A549 (cell line): ENCODE data around the gene CENPF. TPM values are rescaled to one million over a fixed set of nuclear protein-coding genes. Genes with fewer than 3 reads are reported as not detected.

Source experiments
- ATAC-seq, 2 experiments: fragments of 200-7000 bp in 1 of 2; fragments of >200 bp in 1 of 2; cut with Nextera tagmentation in 1 of 2; cut with Tn5 transposase in 1 of 2; 3 replicates each; pipeline versions ENCODE4 v1.8.0 to v1.9.1; 2018 to 2020; ENCODE audit warnings: mild to moderate bottlenecking in 1 of 2, moderate library complexity in 1 of 2
- CTCF ChIA-PET: fragments of 300-600 bp; sonication (Branson Sonifier 250); formaldehyde crosslinking; extraction: SDS; loops from one replicate; lab custom pipeline; 2021; ENCODE audit warnings: antibody characterized with exemption, inconsistent platforms; lab: Yijun Ruan, JAX
- POLR2A ChIA-PET: fragments of 350-600 bp; formaldehyde crosslinking; extraction: SDS; loops from one replicate; lab custom pipeline; 2021; ENCODE audit warnings: antibody characterized with exemption, inconsistent platforms; lab: Yijun Ruan, JAX
- DNase-seq, 2 experiments: peaks; one replicate each; pipeline versions ENCODE4 v3.0.0 to v3.0.0-alpha.2; 2011 to 2016; ENCODE audit warnings: low read depth in 1 of 2, low spot score in 1 of 2
- FAIRE-seq: peaks from 2 replicates; lab custom pipeline; 2011; peaks lifted over from hg19 to GRCh38; lab: Jason Lieb, UNC
- H3K27ac ChIP-seq, 2 experiments: fragments of >200 bp; sonication (Bioruptor Twin); formaldehyde crosslinking; 3 replicates each; pipeline ENCODE4 v1.5.1; 2016 to 2017
- H3K4me1 ChIP-seq: fragments of >200 bp; sonication (Bioruptor Twin); formaldehyde crosslinking; 3 replicates; pipeline ENCODE4 v1.6.1; 2016
- H3K4me2 ChIP-seq: fragments of >200 bp; sonication (Bioruptor Twin); formaldehyde crosslinking; 3 replicates; pipeline ENCODE4 v1.6.1; 2016
- H3K4me3 ChIP-seq: fragments of >200 bp; sonication (Bioruptor Twin); formaldehyde crosslinking; 3 replicates; pipeline ENCODE4 v1.5.1; 2016
- H3K9me3 ChIP-seq: fragments of >200 bp; sonication (Bioruptor Twin); formaldehyde crosslinking; 3 replicates; pipeline ENCODE4 v1.6.1; 2016
- CBX8 ChIP-seq: fragments of 200-600 bp; sonication (generic); IDR thresholded peaks from 2 replicates; pipeline ENCODE4 v1.6.1; 2016
- CEBPB ChIP-seq, 2 experiments: fragments of >200 bp in 1 of 2; sonication (Bioruptor Twin) in 1 of 2; formaldehyde crosslinking in 1 of 2; IDR thresholded peaks; 2 replicates each; pipeline ENCODE4 v1.6.1; 2012 to 2016
- CHD2 ChIP-seq: fragments of 150-350 bp; IDR thresholded peaks from 2 replicates; pipeline ENCODE4 v1.6.1; 2014; ENCODE audit warnings: low read length; ENCODE audit not compliant: partially characterized antibody
- CTCF ChIP-seq: fragments of >200 bp; sonication (Bioruptor Twin); formaldehyde crosslinking; IDR thresholded peaks from 3 replicates; pipeline ENCODE4 v1.5.1; 2016
- EHMT2 ChIP-seq: fragments of 200-600 bp; sonication (generic); IDR thresholded peaks from 2 replicates; pipeline ENCODE4 v1.6.1; 2016; ENCODE audit warnings: antibody characterized with exemption, low read depth, mild to moderate bottlenecking, moderate library complexity
- EP300 ChIP-seq, 2 experiments: fragments of >200 bp; sonication (Bioruptor Twin); formaldehyde crosslinking; IDR thresholded peaks; 2 replicates in 1 of 2; 3 replicates in 1 of 2; pipeline ENCODE4 v1.6.1; 2016 to 2017
- ESRRA ChIP-seq: fragments of 150-350 bp; IDR thresholded peaks from 2 replicates; pipeline ENCODE4 v1.6.1; 2014; ENCODE audit warnings: mild to moderate bottlenecking, low read length, borderline replicate concordance
- FOSB ChIP-seq: fragments of 250-450 bp; sonication (Bioruptor Pico); IDR thresholded peaks from 2 replicates; pipeline ENCODE4 v1.5.0; 2020; ENCODE audit warnings: mild to moderate bottlenecking, moderate library complexity
- FOSL2 ChIP-seq, 2 experiments: fragments of 450-650 bp in 1 of 2; fragments of >200 bp in 1 of 2; sonication (Bioruptor Twin) in 1 of 2; formaldehyde crosslinking; IDR thresholded peaks; 2 replicates each; pipeline versions ENCODE4 v1.5.0 to v1.6.1; 2016 to 2020; ENCODE audit warnings: mild to moderate bottlenecking in 1 of 2, moderate library complexity in 1 of 2
- GATA3 ChIP-seq: IDR thresholded peaks from 2 replicates; pipeline ENCODE4 v1.6.1; 2012; ENCODE audit warnings: borderline replicate concordance
- HDAC2 ChIP-seq: fragments of 200-600 bp; sonication (generic); IDR thresholded peaks from 2 replicates; pipeline ENCODE4 v1.6.1; 2016
- HEYL ChIP-seq: fragments of 250-450 bp; sonication (Bioruptor Pico); IDR thresholded peaks from 2 replicates; pipeline ENCODE4 v1.8.0; 2021; ENCODE audit warnings: mild to moderate bottlenecking, moderate library complexity
- HMGXB4 ChIP-seq: fragments of 250-450 bp; sonication (Bioruptor Pico); IDR thresholded peaks from 2 replicates; pipeline ENCODE4 v1.5.0; 2021; ENCODE audit warnings: mild to moderate bottlenecking, moderate library complexity, borderline replicate concordance
- HOXB13 ChIP-seq: fragments of 250-450 bp; sonication (Bioruptor Pico); IDR thresholded peaks from 2 replicates; pipeline ENCODE4 v1.5.0; 2020; ENCODE audit warnings: low read depth, mild to moderate bottlenecking, moderate library complexity
- KDM5A ChIP-seq: fragments of 200-600 bp; sonication (generic); IDR thresholded peaks from 2 replicates; pipeline ENCODE4 v1.6.1; 2016; ENCODE audit warnings: antibody characterized with exemption, mild to moderate bottlenecking
- MAFK ChIP-seq: fragments of 450-650 bp; IDR thresholded peaks from 2 replicates; pipeline ENCODE4 v1.6.1; 2014; ENCODE audit not compliant: partially characterized antibody
- MAX ChIP-seq: IDR thresholded peaks from 2 replicates; pipeline ENCODE4 v1.6.1; 2012
- NPAS2 ChIP-seq: fragments of 250-450 bp; sonication (Bioruptor Pico); IDR thresholded peaks from 2 replicates; pipeline ENCODE4 v1.8.0; 2022; ENCODE audit warnings: mild to moderate bottlenecking, moderate library complexity, borderline replicate concordance
- POLR2A ChIP-seq: IDR thresholded peaks from 2 replicates; pipeline ENCODE4 v1.6.1; 2012; ENCODE audit warnings: mild to moderate bottlenecking, low read length
- RAD21 ChIP-seq, 2 experiments: fragments of >200 bp in 1 of 2; sonication (Bioruptor Twin) in 1 of 2; formaldehyde crosslinking in 1 of 2; IDR thresholded peaks in 1 of 2; conservative IDR thresholded peaks in 1 of 2; 2 replicates in 1 of 2; 3 replicates in 1 of 2; pipeline ENCODE4 v1.6.1; 2012 to 2018; ENCODE audit warnings: inconsistent platforms in 1 of 2
- RCOR1 ChIP-seq: fragments of 150-350 bp; IDR thresholded peaks from 2 replicates; pipeline ENCODE4 v1.6.1; 2014; ENCODE audit warnings: antibody characterized with exemption, low read length, low read depth
- RFX5 ChIP-seq: fragments of 450-650 bp; IDR thresholded peaks from 2 replicates; pipeline ENCODE4 v1.7.1; 2014; ENCODE audit warnings: antibody characterized with exemption, mild to moderate bottlenecking, moderate library complexity
- RNF2 ChIP-seq: fragments of 200-600 bp; sonication (generic); IDR thresholded peaks from 2 replicates; pipeline ENCODE4 v1.6.1; 2016; ENCODE audit warnings: low read depth, mild to moderate bottlenecking, antibody characterized with exemption, moderate library complexity, borderline replicate concordance
- SMC3 ChIP-seq: fragments of >200 bp; sonication (Bioruptor Twin); formaldehyde crosslinking; IDR thresholded peaks from 3 replicates; pipeline ENCODE4 v1.6.1; 2018; ENCODE audit warnings: inconsistent platforms
- TFCP2L1 ChIP-seq: fragments of 250-450 bp; sonication (Bioruptor Pico); IDR thresholded peaks from 2 replicates; pipeline ENCODE4 v1.5.0; 2021; ENCODE audit warnings: mild to moderate bottlenecking
- USF2 ChIP-seq: fragments of 450-650 bp; IDR thresholded peaks from 2 replicates; pipeline ENCODE4 v1.6.1; 2014; ENCODE audit warnings: antibody characterized with exemption
- ZFP36 ChIP-seq: fragments of 450-650 bp; IDR thresholded peaks from 2 replicates; pipeline ENCODE4 v1.6.1; 2014; ENCODE audit warnings: borderline replicate concordance; ENCODE audit not compliant: partially characterized antibody
- WGBS: methylation state at CpG from one replicate; pipeline ENCODE4 v1.1.6; 2017; ENCODE audit errors: missing lambda C conversion rate; 5-methylcytosine and 5-hydroxymethylcytosine counted together
- polyA plus RNA-seq, 4 experiments: library from polyadenylated mRNA; depleted of rRNA in 3 of 4; stranded (reverse); fragments of >200 nt; fragmentation: RNase III in 1 of 4; extraction: RNeasy Plus Mini Kit Qiagen cat#74134 plus additional on column Dnase treatment in 1 of 4; gene quantifications; 2 replicates in 3 of 4; 3 replicates in 1 of 4; pipeline ENCODE4 v1.2.3, GENCODE V29; 2011 to 2017

The CENPF gene
- polyA plus RNA-seq, 2 of the 4 experiments (the other 2 are of a cell fraction) = 53.0 to 70.6 TPM

GRCh38 chr1:214637722-214638458, 34.9 kb downstream of the CENPF start:
- H3K4me3 ChIP-seq = no peak overlapping the region
- DNase-seq (peak; percentile 43 to 58), ATAC-seq (peak; percentile 72 to 84; a peak in 4 of 6 replicates), FAIRE-seq (no peak)
- CTCF ChIA-PET = interaction anchor here (0.8 to 5.7 kb wide), 30 partner anchors 9 to 898 kb away, joined by 3 to 44 read pairs (median 4); partner anchors contain the start of gene CENPF
- no peak overlapping the region for H3K4me2 ChIP-seq
- 47% methylated on average over 6 of the region's 6 CpGs for WGBS
- H3K9me3 ChIP-seq = no peaks in the 10 kb centered on the region
- POLR2A ChIA-PET = no interaction called here
- TF ChIP-seq ZFP36 = no peak
- TF ChIP-seq RCOR1 = no peak
- TF ChIP-seq ESRRA = no peak
- peak; percentile 78 for TF ChIP-seq CTCF
- no peak for TF ChIP-seq GATA3
- no peak for TF ChIP-seq USF2
- no peak for TF ChIP-seq FOSL2 (IDR thresholded peaks at IDR 0.05)
- TF ChIP-seq FOSL2 (CRISPR knock-in tag; IDR thresholded peaks at IDR 0.05) = no peak
- TF ChIP-seq RAD21 (conservative IDR thresholded peaks at IDR 0.05 in 1 of 2, IDR thresholded peaks at IDR 0.05 in 1 of 2) = peak; percentile 58 to 61
- TF ChIP-seq CHD2 = no peak
- TF ChIP-seq RNF2 = no peak
- peak; percentile 72 for TF ChIP-seq SMC3
- TF ChIP-seq MAX = no peak
- no peak for TF ChIP-seq POLR2A
- no peak for TF ChIP-seq EHMT2
- no peak for TF ChIP-seq CBX8
- no peak for TF ChIP-seq CEBPB (IDR thresholded peaks at IDR 0.05)
- TF ChIP-seq FOSB (CRISPR knock-in tag) = no peak
- TF ChIP-seq HDAC2 = no peak
- TF ChIP-seq RFX5 = no peak
- no peak for TF ChIP-seq KDM5A
- no peak for TF ChIP-seq EP300 (IDR thresholded peaks at IDR 0.05)
- H3K27ac ChIP-seq = no peak overlapping the region
- H3K4me1 ChIP-seq = no peaks in the 10 kb centered on the region

GRCh38 chr1:214638459-214638807, 35.4 kb downstream of the CENPF start:
- 92% methylated on average over 6 of the region's 6 CpGs for WGBS
- TF ChIP-seq HEYL (CRISPR knock-in tag) = no peak
- no peak for TF ChIP-seq HMGXB4 (CRISPR knock-in tag)
- TF ChIP-seq TFCP2L1 (CRISPR knock-in tag) = no peak
- no peak for TF ChIP-seq MAFK
- no peak for TF ChIP-seq NPAS2 (CRISPR knock-in tag)
- TF ChIP-seq HOXB13 (CRISPR knock-in tag) = no peak
- ChIA-PET CTCF (interaction anchor here (0.8 to 5.7 kb wide), 27 partner anchors 9 to 898 kb away, joined by 3 to 44 read pairs (median 4); partner anchors contain the start of gene CENPF), POLR2A (no interaction called here)
- FAIRE-seq (no peak), ATAC-seq (no peak), DNase-seq (no peak)
- no peak overlapping the region for H3K4me2 ChIP-seq
- H3K9me3 ChIP-seq = no peaks in the 10 kb centered on the region
- no peak overlapping the region for H3K27ac ChIP-seq
- H3K4me1 ChIP-seq = no peaks in the 10 kb centered on the region
- no peak overlapping the region for H3K4me3 ChIP-seq
